Measurements from ENCODE around the gene HBG2.

HBG2 gene

DNA sequence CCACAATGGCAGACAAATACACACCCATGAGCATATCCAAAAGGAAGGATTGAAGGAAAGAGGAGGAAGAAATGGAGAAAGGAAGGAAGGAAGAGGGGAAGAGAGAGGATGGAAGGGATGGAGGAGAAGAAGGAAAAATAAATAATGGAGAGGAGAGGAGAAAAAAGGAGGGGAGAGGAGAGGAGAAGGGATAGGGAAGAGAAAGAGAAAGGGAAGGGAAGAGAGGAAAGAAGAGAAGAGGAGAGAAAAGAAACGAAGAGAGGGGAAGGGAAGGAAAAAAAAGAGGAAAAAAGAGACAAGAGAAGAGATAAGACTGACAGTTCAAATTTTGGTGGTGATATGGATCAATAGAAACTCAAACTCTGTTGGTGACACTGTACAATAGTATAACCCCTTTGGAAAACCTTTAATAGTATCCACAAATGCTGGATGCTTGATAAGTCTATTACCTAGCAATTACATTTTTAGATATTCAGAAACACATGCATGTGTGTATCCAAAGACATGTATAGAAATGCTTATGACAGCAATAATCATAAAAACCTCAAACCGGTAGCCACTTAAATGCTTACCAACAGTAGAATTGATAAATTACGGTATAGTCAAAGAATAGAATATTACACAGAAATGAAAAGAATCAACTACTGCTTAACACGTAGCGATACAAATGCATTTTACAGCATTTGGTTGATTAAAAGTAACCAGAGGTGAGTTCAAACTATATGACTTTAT, 19.1 kb downstream of the HBG2 start:
- Histone ChIP-seq H3K27me3 (ENCODE audit: low read depth, low read length) (no peaks in the 10 kb centered on the region), H3K4me3 (ENCODE audit: low read depth in 1 of 2, low read length in 2 of 2) (no peak overlapping the region), H3K27ac (ENCODE audit: low read length) (no peak overlapping the region), H3K36me3 (ENCODE audit: control insufficient read depth in 1 of 2, insufficient read depth in 2 of 2, low read length in 2 of 2) (no peaks in the 10 kb centered on the region), H3K4me1 (ENCODE audit: control insufficient read depth in 1 of 2, insufficient read depth in 2 of 2, low read length in 2 of 2) (no peaks in the 10 kb centered on the region), H3K9me3 (ENCODE audit: control insufficient read depth in 1 of 2, low read length in 2 of 2) (no peaks in the 10 kb centered on the region)

- no peaks in the 10 kb centered on the region for H3K36me3 ChIP-seq (ENCODE audit: control insufficient read depth in 1 of 2, insufficient read depth in 2 of 2, low read length in 2 of 2)
- H3K4me1 ChIP-seq (ENCODE audit: control insufficient read depth in 1 of 2, insufficient read depth in 2 of 2, low read length in 2 of 2) = no peaks in the 10 kb centered on the region
- no peak within 1 kb of the TSS for H3K4me3 ChIP-seq (ENCODE audit: low read depth in 1 of 2, low read length in 2 of 2)
- no peaks in the 10 kb centered on the region for H3K9me3 ChIP-seq (ENCODE audit: control insufficient read depth in 1 of 2, low read length in 2 of 2)
- no peaks in the 10 kb centered on the region for H3K27me3 ChIP-seq (ENCODE audit: low read depth, low read length)
- H3K27ac ChIP-seq (ENCODE audit: low read length) = no peak within 1 kb of the TSS
Measured at GRCh38 chr11:5234381-5234834, 20.2 kb downstream of the HBG2 start, which contains the start of gene HBD. TSS of gene HBD (minus strand) at chr11:5234483. CDS start at chr11:5234433, 50 bp downstream.

GRCh38 chr11:5233307-5233706, 21.3 kb downstream of the HBG2 start:
- Histone ChIP-seq H3K4me1 (ENCODE audit: control insufficient read depth in 1 of 2, insufficient read depth in 2 of 2, low read length in 2 of 2) (no peaks in the 10 kb centered on the region), H3K4me3 (ENCODE audit: low read depth in 1 of 2, low read length in 2 of 2) (no peak overlapping the region), H3K27me3 (ENCODE audit: low read depth, low read length) (no peaks in the 10 kb centered on the region), H3K9me3 (ENCODE audit: control insufficient read depth in 1 of 2, low read length in 2 of 2) (no peaks in the 10 kb centered on the region), H3K36me3 (ENCODE audit: control insufficient read depth in 1 of 2, insufficient read depth in 2 of 2, low read length in 2 of 2) (no peaks in the 10 kb centered on the region), H3K27ac (ENCODE audit: low read length) (no peak overlapping the region)

- no peaks in the 10 kb centered on the region for H3K9me3 ChIP-seq (ENCODE audit: control insufficient read depth in 1 of 2, low read length in 2 of 2)
- H3K4me3 ChIP-seq (ENCODE audit: low read depth in 1 of 2, low read length in 2 of 2) = no peak overlapping the region
- H3K36me3 ChIP-seq (ENCODE audit: control insufficient read depth in 1 of 2, insufficient read depth in 2 of 2, low read length in 2 of 2) = no peaks in the 10 kb centered on the region
- no peaks in the 10 kb centered on the region for H3K4me1 ChIP-seq (ENCODE audit: control insufficient read depth in 1 of 2, insufficient read depth in 2 of 2, low read length in 2 of 2)
- H3K27me3 ChIP-seq (ENCODE audit: low read depth, low read length) = no peaks in the 10 kb centered on the region
- H3K27ac ChIP-seq (ENCODE audit: low read length) = no peak overlapping the region
Measured at GRCh38 chr11:5232821-5233220, 21.8 kb downstream of the HBG2 start.

GRCh38 chr11:5232176-5232575, 22.4 kb downstream of the HBG2 start:
- H3K27me3 ChIP-seq (ENCODE audit: low read depth, low read length) = no peaks in the 10 kb centered on the region
- H3K9me3 ChIP-seq (ENCODE audit: control insufficient read depth in 1 of 2, low read length in 2 of 2) = no peaks in the 10 kb centered on the region
- H3K4me3 ChIP-seq (ENCODE audit: low read depth in 1 of 2, low read length in 2 of 2) = no peak overlapping the region
- no peaks in the 10 kb centered on the region for H3K4me1 ChIP-seq (ENCODE audit: control insufficient read depth in 1 of 2, insufficient read depth in 2 of 2, low read length in 2 of 2)
- H3K36me3 ChIP-seq (ENCODE audit: control insufficient read depth in 1 of 2, insufficient read depth in 2 of 2, low read length in 2 of 2) = no peaks in the 10 kb centered on the region
- H3K27ac ChIP-seq (ENCODE audit: low read length) = no peak overlapping the region

DNA sequence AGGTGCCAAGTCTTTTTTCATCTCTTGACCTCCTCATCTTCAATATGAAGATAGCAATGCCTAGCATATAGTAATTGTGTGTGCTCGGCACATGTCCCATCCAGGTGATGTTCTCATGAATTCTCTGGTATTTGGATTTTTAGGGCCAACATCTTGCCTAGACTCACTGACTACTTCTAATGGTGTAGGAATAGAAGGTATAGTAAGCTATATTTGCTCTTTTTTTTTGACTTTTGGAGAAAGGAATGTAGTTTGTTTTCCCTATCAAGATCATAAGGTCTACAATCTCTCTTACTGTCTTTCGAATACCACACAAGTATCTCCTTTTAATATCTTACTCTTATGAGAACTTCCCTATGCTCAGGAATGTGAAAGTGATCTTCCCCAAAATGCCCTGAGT, 23.5 kb downstream of the HBG2 start:
- Histone ChIP-seq H3K27me3 (ENCODE audit: low read depth, low read length) (no peaks in the 10 kb centered on the region), H3K4me3 (ENCODE audit: low read depth in 1 of 2, low read length in 2 of 2) (no peak overlapping the region), H3K9me3 (ENCODE audit: control insufficient read depth in 1 of 2, low read length in 2 of 2) (no peaks in the 10 kb centered on the region), H3K27ac (ENCODE audit: low read length) (no peak overlapping the region), H3K36me3 (ENCODE audit: control insufficient read depth in 1 of 2, insufficient read depth in 2 of 2, low read length in 2 of 2) (no peaks in the 10 kb centered on the region), H3K4me1 (ENCODE audit: control insufficient read depth in 1 of 2, insufficient read depth in 2 of 2, low read length in 2 of 2) (no peaks in the 10 kb centered on the region)

DNA sequence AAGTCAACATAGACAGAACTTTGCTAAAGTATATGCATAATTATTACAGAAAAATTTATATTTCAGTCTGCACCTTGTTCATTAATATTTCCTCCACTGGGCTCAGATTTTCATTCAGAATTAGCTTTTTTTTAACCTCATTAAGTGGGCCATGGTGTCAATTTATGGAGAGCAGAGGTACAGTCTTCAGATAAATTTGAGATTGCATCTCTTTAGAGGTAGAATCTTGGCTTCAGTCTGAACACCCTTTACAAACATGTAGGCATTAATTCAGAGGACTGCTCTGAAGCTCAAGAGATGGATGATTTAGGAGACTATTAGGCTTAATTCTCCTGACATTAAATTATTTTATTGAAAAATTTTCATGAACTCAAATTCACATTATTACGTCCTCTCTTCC, 24.3 kb downstream of the HBG2 start:
- H3K4me3 ChIP-seq (ENCODE audit: low read depth in 1 of 2, low read length in 2 of 2) = no peak overlapping the region
- H3K9me3 ChIP-seq (ENCODE audit: control insufficient read depth in 1 of 2, low read length in 2 of 2) = no peaks in the 10 kb centered on the region
- H3K27me3 ChIP-seq (ENCODE audit: low read depth, low read length) = no peaks in the 10 kb centered on the region
- H3K4me1 ChIP-seq (ENCODE audit: control insufficient read depth in 1 of 2, insufficient read depth in 2 of 2, low read length in 2 of 2) = no peaks in the 10 kb centered on the region
- no peaks in the 10 kb centered on the region for H3K36me3 ChIP-seq (ENCODE audit: control insufficient read depth in 1 of 2, insufficient read depth in 2 of 2, low read length in 2 of 2)
- H3K27ac ChIP-seq (ENCODE audit: low read length) = no peak overlapping the region

DNA sequence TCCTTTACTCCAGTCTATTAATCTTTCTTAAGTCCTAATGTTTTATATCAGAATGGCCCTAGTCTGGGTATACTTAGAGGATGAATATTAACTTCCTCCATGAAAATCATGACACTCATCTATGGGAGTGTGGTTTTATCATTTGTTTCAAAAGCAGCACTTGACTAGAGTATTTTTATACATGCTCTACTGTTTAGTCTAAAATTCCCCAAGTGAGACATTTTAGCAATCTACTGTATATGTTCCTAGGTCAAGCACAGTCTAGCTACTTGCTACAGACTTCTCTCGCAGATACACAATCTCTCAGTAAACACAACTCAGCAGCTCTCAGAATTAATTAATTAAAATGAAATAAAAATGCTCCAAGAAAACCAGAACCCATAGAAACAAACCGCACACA, 24.8 kb downstream of the HBG2 start:
- no peaks in the 10 kb centered on the region for H3K27me3 ChIP-seq (ENCODE audit: low read depth, low read length)

GRCh38 chr11:5229356-5229755, 25.2 kb downstream of the HBG2 start:
- Histone ChIP-seq H3K36me3 (ENCODE audit: control insufficient read depth in 1 of 2, insufficient read depth in 2 of 2, low read length in 2 of 2) (no peaks in the 10 kb centered on the region), H3K27me3 (ENCODE audit: low read depth, low read length) (no peaks in the 10 kb centered on the region), H3K4me3 (ENCODE audit: low read depth in 1 of 2, low read length in 2 of 2) (no peak overlapping the region), H3K4me1 (ENCODE audit: control insufficient read depth in 1 of 2, insufficient read depth in 2 of 2, low read length in 2 of 2) (no peaks in the 10 kb centered on the region), H3K9me3 (ENCODE audit: control insufficient read depth in 1 of 2, low read length in 2 of 2) (no peaks in the 10 kb centered on the region), H3K27ac (ENCODE audit: low read length) (no peak overlapping the region)

More for the DNA sequence above, 24.8 kb downstream of the HBG2 start:
- no peak overlapping the region for H3K27ac ChIP-seq (ENCODE audit: low read length)
- H3K4me3 ChIP-seq (ENCODE audit: low read depth in 1 of 2, low read length in 2 of 2) = no peak overlapping the region
- H3K9me3 ChIP-seq (ENCODE audit: control insufficient read depth in 1 of 2, low read length in 2 of 2) = no peaks in the 10 kb centered on the region
- H3K36me3 ChIP-seq (ENCODE audit: control insufficient read depth in 1 of 2, insufficient read depth in 2 of 2, low read length in 2 of 2) = no peaks in the 10 kb centered on the region
- no peaks in the 10 kb centered on the region for H3K4me1 ChIP-seq (ENCODE audit: control insufficient read depth in 1 of 2, insufficient read depth in 2 of 2, low read length in 2 of 2)

GRCh38 chr11:5228124-5228523, 26.5 kb downstream of the HBG2 start:
- Histone ChIP-seq H3K4me1 (ENCODE audit: control insufficient read depth in 1 of 2, insufficient read depth in 2 of 2, low read length in 2 of 2) (no peaks in the 10 kb centered on the region), H3K27ac (ENCODE audit: low read length) (no peak overlapping the region), H3K36me3 (ENCODE audit: control insufficient read depth in 1 of 2, insufficient read depth in 2 of 2, low read length in 2 of 2) (no peaks in the 10 kb centered on the region), H3K4me3 (ENCODE audit: low read depth in 1 of 2, low read length in 2 of 2) (no peak overlapping the region), H3K27me3 (ENCODE audit: low read depth, low read length) (no peaks in the 10 kb centered on the region), H3K9me3 (ENCODE audit: control insufficient read depth in 1 of 2, low read length in 2 of 2) (no peaks in the 10 kb centered on the region)

- Histone ChIP-seq H3K4me1 (ENCODE audit: control insufficient read depth in 1 of 2, insufficient read depth in 2 of 2, low read length in 2 of 2) (no peaks in the 10 kb centered on the region), H3K27ac (ENCODE audit: low read length) (no peak overlapping the region), H3K27me3 (ENCODE audit: low read depth, low read length) (no peaks in the 10 kb centered on the region), H3K4me3 (ENCODE audit: low read depth in 1 of 2, low read length in 2 of 2) (no peak overlapping the region), H3K9me3 (ENCODE audit: control insufficient read depth in 1 of 2, low read length in 2 of 2) (no peaks in the 10 kb centered on the region), H3K36me3 (ENCODE audit: control insufficient read depth in 1 of 2, insufficient read depth in 2 of 2, low read length in 2 of 2) (no peaks in the 10 kb centered on the region)
Measured at GRCh38 chr11:5227681-5228080, 26.9 kb downstream of the HBG2 start.

DNA sequence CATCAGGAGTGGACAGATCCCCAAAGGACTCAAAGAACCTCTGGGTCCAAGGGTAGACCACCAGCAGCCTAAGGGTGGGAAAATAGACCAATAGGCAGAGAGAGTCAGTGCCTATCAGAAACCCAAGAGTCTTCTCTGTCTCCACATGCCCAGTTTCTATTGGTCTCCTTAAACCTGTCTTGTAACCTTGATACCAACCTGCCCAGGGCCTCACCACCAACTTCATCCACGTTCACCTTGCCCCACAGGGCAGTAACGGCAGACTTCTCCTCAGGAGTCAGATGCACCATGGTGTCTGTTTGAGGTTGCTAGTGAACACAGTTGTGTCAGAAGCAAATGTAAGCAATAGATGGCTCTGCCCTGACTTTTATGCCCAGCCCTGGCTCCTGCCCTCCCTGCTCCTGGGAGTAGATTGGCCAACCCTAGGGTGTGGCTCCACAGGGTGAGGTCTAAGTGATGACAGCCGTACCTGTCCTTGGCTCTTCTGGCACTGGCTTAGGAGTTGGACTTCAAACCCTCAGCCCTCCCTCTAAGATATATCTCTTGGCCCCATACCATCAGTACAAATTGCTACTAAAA, 27.8 kb downstream of the HBG2 start, which contains the start of gene HBB:
HBB (minus strand) TSS at position 340 of the 579 bp plus-strand sequence; CDS start at position 290, 50 bp downstream.
- Histone ChIP-seq H3K9me3 (ENCODE audit: control insufficient read depth in 1 of 2, low read length in 2 of 2) (no peaks in the 10 kb centered on the region), H3K27ac (ENCODE audit: low read length) (no peak within 1 kb of the TSS), H3K4me3 (ENCODE audit: low read depth in 1 of 2, low read length in 2 of 2) (no peak within 1 kb of the TSS), H3K4me1 (ENCODE audit: control insufficient read depth in 1 of 2, insufficient read depth in 2 of 2, low read length in 2 of 2) (no peaks in the 10 kb centered on the region), H3K36me3 (ENCODE audit: control insufficient read depth in 1 of 2, insufficient read depth in 2 of 2, low read length in 2 of 2) (no peaks in the 10 kb centered on the region), H3K27me3 (ENCODE audit: low read depth, low read length) (no peaks in the 10 kb centered on the region)

Measured in muscle layer of duodenum (tissue), 2 donors.